Astrocyte of the spinal cord (primary cell): Measurements from ENCODE around the gene TRAF5.
A peak's percentile ranks its signal among the peaks of the same experiment; 100 is the strongest.
"Not testable (repeated sequence)": the region's sequence is repeated elsewhere in the genome, so short reads cannot be mapped to it uniquely, and the experiment has no call there.

ENCODE experiments used
- DNase-seq: peaks from one replicate; pipeline ENCODE4 v3.0.0; 2011; ENCODE audit warnings: low read depth, low spot score
- H3K4me3 ChIP-seq: 2 replicates; pipeline ENCODE4 v1.5.1; 2011; ENCODE audit warnings: low read depth, mild to moderate bottlenecking, low read length, moderate library complexity
- in situ Hi-C: cut with HindIII; loops from 2 replicates; pipeline ENCODE4 v1.10.0; 2017; ENCODE audit warnings: low sequenced_read_pairs
- TF ChIP-seq, protein P1 (sequence below): IDR thresholded peaks from 2 replicates; pipeline ENCODE4 v1.5.1; 2012; ENCODE audit warnings: low read depth, mild to moderate bottlenecking, low read length, inconsistent platforms

TRAF5 gene

DNA sequence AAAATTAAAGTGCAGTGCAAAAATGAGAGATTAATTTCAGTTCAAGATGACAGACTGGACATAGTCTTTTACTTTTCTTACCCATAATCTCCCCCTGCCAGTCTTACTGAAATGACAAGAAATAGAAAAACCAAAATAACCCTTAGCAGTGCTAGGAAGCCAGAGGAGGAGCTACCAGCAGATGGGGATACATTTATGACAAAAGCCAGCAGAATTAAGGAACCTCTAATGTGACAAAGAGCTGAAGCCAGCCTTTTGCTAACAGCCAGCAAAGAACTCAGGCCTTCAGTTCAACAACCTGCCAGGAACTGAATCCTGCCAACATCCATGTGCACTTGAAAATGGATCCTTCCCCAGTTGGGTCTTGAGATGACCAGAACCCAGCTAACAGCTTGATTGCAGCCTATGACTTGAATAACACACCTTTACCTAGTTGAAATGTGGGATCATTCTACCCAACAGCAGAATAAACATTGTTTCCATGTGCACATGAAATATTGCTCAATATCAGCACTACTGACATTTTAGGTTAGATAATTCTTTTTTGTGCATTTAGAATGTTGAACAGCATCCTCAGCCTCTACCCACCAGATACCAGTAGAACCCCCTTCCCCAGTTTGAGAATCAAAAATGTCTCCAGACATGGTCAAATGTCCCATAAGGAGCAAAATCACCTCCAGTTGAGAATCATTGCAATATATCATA is 7.9 kb upstream of the TRAF5 start:
- no peak for DNase-seq
- in situ Hi-C loops, result no loop called here
- TF ChIP-seq, protein P1, sequence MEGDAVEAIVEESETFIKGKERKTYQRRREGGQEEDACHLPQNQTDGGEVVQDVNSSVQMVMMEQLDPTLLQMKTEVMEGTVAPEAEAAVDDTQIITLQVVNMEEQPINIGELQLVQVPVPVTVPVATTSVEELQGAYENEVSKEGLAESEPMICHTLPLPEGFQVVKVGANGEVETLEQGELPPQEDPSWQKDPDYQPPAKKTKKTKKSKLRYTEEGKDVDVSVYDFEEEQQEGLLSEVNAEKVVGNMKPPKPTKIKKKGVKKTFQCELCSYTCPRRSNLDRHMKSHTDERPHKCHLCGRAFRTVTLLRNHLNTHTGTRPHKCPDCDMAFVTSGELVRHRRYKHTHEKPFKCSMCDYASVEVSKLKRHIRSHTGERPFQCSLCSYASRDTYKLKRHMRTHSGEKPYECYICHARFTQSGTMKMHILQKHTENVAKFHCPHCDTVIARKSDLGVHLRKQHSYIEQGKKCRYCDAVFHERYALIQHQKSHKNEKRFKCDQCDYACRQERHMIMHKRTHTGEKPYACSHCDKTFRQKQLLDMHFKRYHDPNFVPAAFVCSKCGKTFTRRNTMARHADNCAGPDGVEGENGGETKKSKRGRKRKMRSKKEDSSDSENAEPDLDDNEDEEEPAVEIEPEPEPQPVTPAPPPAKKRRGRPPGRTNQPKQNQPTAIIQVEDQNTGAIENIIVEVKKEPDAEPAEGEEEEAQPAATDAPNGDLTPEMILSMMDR, result no peak
- no peak overlapping the region for H3K4me3 ChIP-seq

DNA sequence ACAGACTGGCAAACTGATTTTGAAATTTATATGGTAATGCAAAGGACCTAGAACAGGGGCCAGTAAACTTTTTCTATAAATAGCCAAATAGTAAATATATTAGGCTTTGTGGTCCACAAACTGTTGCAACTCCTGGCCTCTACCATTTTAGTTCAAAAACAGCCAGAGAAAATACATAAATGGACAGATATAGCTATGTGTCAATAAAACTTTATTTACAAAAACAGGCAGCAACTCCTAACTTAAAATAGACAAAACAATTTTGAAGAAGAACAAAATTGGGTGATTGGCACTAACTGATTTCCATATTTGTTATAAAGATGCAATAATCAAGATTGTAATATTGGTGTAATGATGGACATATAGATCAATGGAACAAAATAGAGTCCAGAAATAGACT is 6.7 kb upstream of the TRAF5 start:
- in situ Hi-C loops, result no loop called here
- DNase-seq, result no peak
- no peak overlapping the region for H3K4me3 ChIP-seq
- TF ChIP-seq, protein P1, result no peak

GRCh38 chr1:211320980-211321379 is 5.7 kb upstream of the TRAF5 start:
- no peak overlapping the region for H3K4me3 ChIP-seq
- TF ChIP-seq, protein P1, result no peak
- in situ Hi-C loops, result no loop called here
- no peak for DNase-seq

DNA sequence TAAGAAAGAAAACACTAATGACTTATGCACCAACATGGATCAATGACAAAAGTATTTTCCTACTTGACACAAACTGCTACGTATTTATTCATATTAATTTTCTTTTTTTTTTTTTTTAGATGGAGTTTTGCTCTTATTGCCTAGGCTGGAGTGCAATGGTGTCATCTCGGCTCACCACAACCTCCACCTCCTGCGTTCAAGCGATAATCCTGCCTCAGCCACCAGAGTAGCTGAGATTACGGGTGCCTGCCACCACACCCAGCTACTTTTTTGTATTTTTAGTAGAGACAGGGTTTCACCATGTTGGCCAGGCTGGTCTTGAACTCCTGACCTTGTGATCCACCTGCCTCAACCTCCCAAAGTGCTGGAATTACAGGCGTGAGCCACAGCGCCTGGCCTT is 5.0 kb upstream of the TRAF5 start:
- DNase-seq, in situ Hi-C loops, H3K4me3 ChIP-seq: not testable (repeated sequence)

GRCh38 chr1:211323156-211324063 is 3.2 kb upstream of the TRAF5 start:
- TF ChIP-seq, protein P1, result peak; percentile 91
- peak; percentile 62 for DNase-seq
- in situ Hi-C loops, result no loop called here
- no peak overlapping the region for H3K4me3 ChIP-seq

- H3K4me3 ChIP-seq, result no peak overlapping the region
- TF ChIP-seq, protein P1, result no peak
- no peak for DNase-seq
- in situ Hi-C loops, result no loop called here
Observed at GRCh38 chr1:211324992-211325775, 1.4 kb upstream of the TRAF5 start.
